Ishikawa (cell line): ENCODE measurements around the gene TOP1.

Source experiments
- CEBPB ChIP-seq: IDR thresholded peaks from 2 replicates; pipeline ENCODE4 v1.6.1; 2012
- CREB1 ChIP-seq: IDR thresholded peaks from 2 replicates; pipeline ENCODE4 v1.6.1; 2012; ENCODE audit warnings: low read depth
- EGR1 ChIP-seq: IDR thresholded peaks from 2 replicates; pipeline ENCODE4 v1.6.1; 2012
- EP300 ChIP-seq: IDR thresholded peaks from 2 replicates; pipeline ENCODE4 v1.6.1; 2012; ENCODE audit warnings: borderline replicate concordance
- RAD21 ChIP-seq: IDR thresholded peaks from 2 replicates; pipeline ENCODE4 v1.6.1; 2012; ENCODE audit warnings: low read depth
- TAF1 ChIP-seq: IDR thresholded peaks from 2 replicates; pipeline ENCODE4 v1.6.1; 2012; ENCODE audit warnings: low read depth, mild to moderate bottlenecking
- TCF12 ChIP-seq: IDR thresholded peaks from 2 replicates; pipeline ENCODE4 v1.6.1; 2012; ENCODE audit warnings: low read depth
- TEAD4 ChIP-seq: IDR thresholded peaks from 2 replicates; pipeline ENCODE4 v1.6.1; 2012
- YY1 ChIP-seq: IDR thresholded peaks from 2 replicates; pipeline ENCODE4 v1.6.1; 2012; ENCODE audit warnings: low read depth
- TF ChIP-seq, protein P1 (sequence below): IDR thresholded peaks from 2 replicates; pipeline ENCODE4 v1.6.1; 2012; ENCODE audit warnings: low read depth, mild to moderate bottlenecking
- TF ChIP-seq, protein P2 (sequence below): IDR thresholded peaks from 2 replicates; pipeline ENCODE4 v1.6.1; 2012
- TF ChIP-seq, protein P3 (sequence below): IDR thresholded peaks from 2 replicates; pipeline ENCODE4 v1.6.1; 2012

DNA sequence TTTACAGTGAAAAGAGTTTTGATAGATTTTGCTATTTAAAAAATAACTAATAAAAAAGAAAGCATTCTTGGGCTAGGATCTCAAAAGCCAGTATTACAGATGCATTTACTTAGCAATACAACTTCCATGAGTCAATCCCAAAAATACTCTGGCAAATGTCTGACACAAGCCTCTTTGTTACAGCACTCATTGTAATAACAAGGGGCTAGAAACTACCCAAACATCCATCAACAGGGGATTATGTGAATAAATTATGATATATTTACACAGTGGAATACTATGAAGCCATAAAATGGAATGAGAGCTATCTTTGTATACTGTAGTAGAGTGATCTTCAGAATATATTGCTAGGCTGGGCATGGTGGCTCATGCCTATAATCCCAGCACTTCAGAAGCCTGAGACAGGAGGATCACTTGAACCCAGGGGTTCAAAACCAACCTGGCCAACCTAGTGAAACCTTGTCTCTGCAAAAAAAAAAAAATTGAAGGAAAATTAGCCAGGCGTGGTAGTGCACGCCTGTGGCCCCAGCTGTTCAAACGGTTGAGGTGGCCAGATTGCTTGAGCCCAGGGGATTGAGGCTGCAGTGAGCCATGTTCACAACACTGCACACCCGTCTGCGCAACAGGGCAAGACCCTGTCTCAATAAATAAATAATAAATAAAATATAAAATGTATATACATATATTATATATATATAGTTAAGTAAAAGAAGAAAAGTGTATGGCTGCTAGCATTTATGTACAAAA lies 34.7 kb upstream of the TOP1 start:
- TF ChIP-seq RAD21 (no peak), EP300 (no peak), EGR1 (no peak), CEBPB (no peak), YY1 (no peak), TAF1 (no peak), TEAD4 (no peak), TCF12 (no peak), CREB1 (no peak)
- TF ChIP-seq, protein P1, sequence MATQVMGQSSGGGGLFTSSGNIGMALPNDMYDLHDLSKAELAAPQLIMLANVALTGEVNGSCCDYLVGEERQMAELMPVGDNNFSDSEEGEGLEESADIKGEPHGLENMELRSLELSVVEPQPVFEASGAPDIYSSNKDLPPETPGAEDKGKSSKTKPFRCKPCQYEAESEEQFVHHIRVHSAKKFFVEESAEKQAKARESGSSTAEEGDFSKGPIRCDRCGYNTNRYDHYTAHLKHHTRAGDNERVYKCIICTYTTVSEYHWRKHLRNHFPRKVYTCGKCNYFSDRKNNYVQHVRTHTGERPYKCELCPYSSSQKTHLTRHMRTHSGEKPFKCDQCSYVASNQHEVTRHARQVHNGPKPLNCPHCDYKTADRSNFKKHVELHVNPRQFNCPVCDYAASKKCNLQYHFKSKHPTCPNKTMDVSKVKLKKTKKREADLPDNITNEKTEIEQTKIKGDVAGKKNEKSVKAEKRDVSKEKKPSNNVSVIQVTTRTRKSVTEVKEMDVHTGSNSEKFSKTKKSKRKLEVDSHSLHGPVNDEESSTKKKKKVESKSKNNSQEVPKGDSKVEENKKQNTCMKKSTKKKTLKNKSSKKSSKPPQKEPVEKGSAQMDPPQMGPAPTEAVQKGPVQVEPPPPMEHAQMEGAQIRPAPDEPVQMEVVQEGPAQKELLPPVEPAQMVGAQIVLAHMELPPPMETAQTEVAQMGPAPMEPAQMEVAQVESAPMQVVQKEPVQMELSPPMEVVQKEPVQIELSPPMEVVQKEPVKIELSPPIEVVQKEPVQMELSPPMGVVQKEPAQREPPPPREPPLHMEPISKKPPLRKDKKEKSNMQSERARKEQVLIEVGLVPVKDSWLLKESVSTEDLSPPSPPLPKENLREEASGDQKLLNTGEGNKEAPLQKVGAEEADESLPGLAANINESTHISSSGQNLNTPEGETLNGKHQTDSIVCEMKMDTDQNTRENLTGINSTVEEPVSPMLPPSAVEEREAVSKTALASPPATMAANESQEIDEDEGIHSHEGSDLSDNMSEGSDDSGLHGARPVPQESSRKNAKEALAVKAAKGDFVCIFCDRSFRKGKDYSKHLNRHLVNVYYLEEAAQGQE, result no peak
- TF ChIP-seq, protein P2, sequence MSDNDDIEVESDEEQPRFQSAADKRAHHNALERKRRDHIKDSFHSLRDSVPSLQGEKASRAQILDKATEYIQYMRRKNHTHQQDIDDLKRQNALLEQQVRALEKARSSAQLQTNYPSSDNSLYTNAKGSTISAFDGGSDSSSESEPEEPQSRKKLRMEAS, result no peak
- TF ChIP-seq, protein P3, sequence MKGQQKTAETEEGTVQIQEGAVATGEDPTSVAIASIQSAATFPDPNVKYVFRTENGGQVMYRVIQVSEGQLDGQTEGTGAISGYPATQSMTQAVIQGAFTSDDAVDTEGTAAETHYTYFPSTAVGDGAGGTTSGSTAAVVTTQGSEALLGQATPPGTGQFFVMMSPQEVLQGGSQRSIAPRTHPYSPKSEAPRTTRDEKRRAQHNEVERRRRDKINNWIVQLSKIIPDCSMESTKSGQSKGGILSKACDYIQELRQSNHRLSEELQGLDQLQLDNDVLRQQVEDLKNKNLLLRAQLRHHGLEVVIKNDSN, result no peak
